Activated B cell treated with CpG ODN at 0.5 μM for 24 hours (primary cell): ENCODE measurements around the gene TRIM68. TPM values are rescaled to one million over a fixed set of nuclear protein-coding genes. Genes with fewer than 3 reads are reported as not detected.

ENCODE experiments used
- ATAC-seq: fragments of 200-7000 bp; cut with Tn5 transposase; one replicate; pipeline ENCODE4 v1.10.0; 2021; ENCODE audit warnings: low read depth, mild to moderate bottlenecking, moderate library complexity
- CTCF ChIA-PET: fragments of 350-600 bp; sonication (Branson Sonifier 250); formaldehyde crosslinking; loops from one replicate; lab custom pipeline; 2021; ENCODE audit warnings: antibody characterized with exemption; lab: Charles Lee
- POLR2A ChIA-PET: fragments of 350-600 bp; sonication (Branson Sonifier 250); formaldehyde crosslinking; loops from one replicate; lab custom pipeline; 2021; ENCODE audit warnings: antibody characterized with exemption; lab: Charles Lee
- DNase-seq: peaks from one replicate; pipeline ENCODE4 v3.0.0; 2022
- H3K27ac Mint-ChIP-seq: one replicate; pipeline ENCODE4 v1.8.0; 2020; ENCODE audit warnings: mixed read lengths
- H3K27me3 Mint-ChIP-seq: one replicate; pipeline ENCODE4 v1.8.0; 2021; ENCODE audit warnings: mixed read lengths
- H3K36me3 Mint-ChIP-seq: one replicate; pipeline ENCODE4 v1.8.0; 2021; ENCODE audit warnings: low read depth, mixed read lengths
- H3K4me1 Mint-ChIP-seq: one replicate; pipeline ENCODE4 v1.8.0; 2021; ENCODE audit warnings: mixed read lengths
- H3K4me3 Mint-ChIP-seq: one replicate; pipeline ENCODE4 v1.8.0; 2020; ENCODE audit warnings: mild to moderate bottlenecking, mixed read lengths
- H3K9me3 Mint-ChIP-seq: one replicate; pipeline ENCODE4 v1.8.0; 2020; ENCODE audit warnings: mixed read lengths
- intact Hi-C: fragments of 100-400 bp; cut with micrococcal nuclease; formaldehyde crosslinking; loops from one replicate; pipeline ENCODE4 v1.15.1; 2024
- total RNA-seq: library from RNA; stranded (reverse); gene quantifications from 2 replicates; pipeline ENCODE4 v1.2.3, GENCODE V29; 2022
- TF ChIP-seq, protein P1 (sequence below): fragments of 200-600 bp; IDR thresholded peaks from one replicate; pipeline ENCODE4 v1.8.0; 2022; ENCODE audit warnings: antibody characterized with exemption, mild to moderate bottlenecking

The TRIM68 gene
- total RNA-seq, 1 donor from 2014 or later = 16.9 TPM

DNA sequence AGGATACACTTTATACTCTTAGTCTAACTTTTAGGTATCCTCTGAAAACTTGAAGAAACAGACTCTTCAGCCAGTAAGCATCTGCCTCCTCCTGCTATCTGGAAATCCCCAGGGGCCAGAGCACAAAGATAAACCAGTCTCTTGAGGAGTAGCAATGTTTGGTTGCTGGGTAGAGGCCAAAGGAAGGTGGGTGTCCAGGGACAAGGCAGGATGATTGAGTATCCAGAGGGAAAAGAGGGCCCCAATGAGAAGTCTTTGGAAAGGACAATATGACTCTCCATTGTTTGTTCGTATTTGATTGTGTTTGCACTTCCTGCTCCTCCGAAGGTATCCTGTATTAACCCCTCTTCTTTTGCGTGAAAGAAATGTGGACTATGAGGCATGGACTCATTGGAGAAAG lies 19.0 kb downstream of the TRIM68 start:
- Mint-ChIP-seq H3K9me3 (no peaks in the 10 kb centered on the region), H3K27me3 (peaks cover 7% of the 10 kb centered on the region), H3K4me1 (no peaks in the 10 kb centered on the region), H3K36me3 (no peaks in the 10 kb centered on the region), H3K4me3 (no peak overlapping the region), H3K27ac (no peak overlapping the region)
- no peak for ATAC-seq
- TF ChIP-seq, protein P1, sequence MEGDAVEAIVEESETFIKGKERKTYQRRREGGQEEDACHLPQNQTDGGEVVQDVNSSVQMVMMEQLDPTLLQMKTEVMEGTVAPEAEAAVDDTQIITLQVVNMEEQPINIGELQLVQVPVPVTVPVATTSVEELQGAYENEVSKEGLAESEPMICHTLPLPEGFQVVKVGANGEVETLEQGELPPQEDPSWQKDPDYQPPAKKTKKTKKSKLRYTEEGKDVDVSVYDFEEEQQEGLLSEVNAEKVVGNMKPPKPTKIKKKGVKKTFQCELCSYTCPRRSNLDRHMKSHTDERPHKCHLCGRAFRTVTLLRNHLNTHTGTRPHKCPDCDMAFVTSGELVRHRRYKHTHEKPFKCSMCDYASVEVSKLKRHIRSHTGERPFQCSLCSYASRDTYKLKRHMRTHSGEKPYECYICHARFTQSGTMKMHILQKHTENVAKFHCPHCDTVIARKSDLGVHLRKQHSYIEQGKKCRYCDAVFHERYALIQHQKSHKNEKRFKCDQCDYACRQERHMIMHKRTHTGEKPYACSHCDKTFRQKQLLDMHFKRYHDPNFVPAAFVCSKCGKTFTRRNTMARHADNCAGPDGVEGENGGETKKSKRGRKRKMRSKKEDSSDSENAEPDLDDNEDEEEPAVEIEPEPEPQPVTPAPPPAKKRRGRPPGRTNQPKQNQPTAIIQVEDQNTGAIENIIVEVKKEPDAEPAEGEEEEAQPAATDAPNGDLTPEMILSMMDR = no peak
- no peak for DNase-seq
- CTCF ChIA-PET = no interaction called here
- POLR2A ChIA-PET = no interaction called here
- intact Hi-C loops = no loop called here

DNA sequence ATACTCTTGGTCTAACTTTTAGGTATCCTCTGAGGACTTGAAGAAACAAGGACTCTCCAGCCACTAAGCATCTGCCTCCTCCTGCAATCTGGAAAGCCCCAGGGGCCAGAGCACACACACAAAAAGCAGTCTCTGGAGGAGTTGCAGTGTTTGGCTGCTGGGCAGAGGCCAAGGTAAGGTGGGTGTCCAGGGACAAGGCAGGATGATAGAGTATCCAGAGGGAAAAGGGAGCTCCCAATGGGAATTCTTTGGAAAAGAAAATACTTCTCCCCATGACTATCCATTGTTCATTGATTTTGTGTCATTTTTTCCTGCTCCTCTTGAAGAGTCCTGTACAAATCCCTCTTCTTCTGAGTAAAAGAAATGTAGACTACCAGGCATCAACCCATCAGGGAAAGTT lies 26.6 kb downstream of the TRIM68 start, which contains the start of gene OR52I2:
Gene OR52I2 (plus strand): TSS at position 301 of the 400 bp plus-strand sequence.
- ATAC-seq (no peak), DNase-seq (no peak)
- ChIA-PET CTCF (no interaction called here), POLR2A (interaction anchor here (0.7 kb wide), 1 partner anchor 44 kb away, joined by 3 read pairs; no protein-coding TSS in a partner anchor)
- H3K27me3 Mint-ChIP-seq = peaks cover 24% of the 10 kb centered on the region
- H3K4me3 Mint-ChIP-seq = no peak within 1 kb of the TSS
- H3K27ac Mint-ChIP-seq = no peak within 1 kb of the TSS
- TF ChIP-seq, protein P1 = no peak
- no peaks in the 10 kb centered on the region for H3K36me3 Mint-ChIP-seq
- H3K4me1 Mint-ChIP-seq = no peaks in the 10 kb centered on the region
- H3K9me3 Mint-ChIP-seq = no peaks in the 10 kb centered on the region
- intact Hi-C loops = no loop called here

DNA sequence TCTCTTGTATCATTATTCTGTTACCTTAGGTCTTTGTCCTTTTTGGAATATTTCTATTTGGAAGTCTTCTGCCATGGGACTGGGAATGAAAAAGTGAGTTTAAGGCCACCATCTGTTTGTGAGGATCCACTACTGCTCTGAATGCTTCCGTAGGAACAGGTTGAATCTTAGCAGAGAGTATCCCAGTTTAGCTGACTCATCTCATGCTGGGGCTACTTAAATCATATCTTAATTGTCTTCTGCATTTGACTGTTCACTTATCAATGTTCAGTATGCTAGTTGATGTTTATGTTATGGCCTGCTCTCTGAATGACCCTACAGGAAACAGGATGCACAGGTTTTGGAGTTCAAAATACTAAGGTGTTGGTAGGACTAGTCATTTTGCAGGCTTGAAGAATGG lies 27.9 kb downstream of the TRIM68 start:
- intact Hi-C loops = no loop called here
- Mint-ChIP-seq H3K27me3 (peaks cover 24% of the 10 kb centered on the region), H3K4me1 (no peaks in the 10 kb centered on the region), H3K9me3 (no peaks in the 10 kb centered on the region), H3K27ac (no peak overlapping the region), H3K4me3 (no peak overlapping the region), H3K36me3 (no peaks in the 10 kb centered on the region)
- ChIA-PET CTCF (no interaction called here), POLR2A (no interaction called here)
- ATAC-seq (no peak), DNase-seq (no peak)
- TF ChIP-seq, protein P1 = no peak

DNA sequence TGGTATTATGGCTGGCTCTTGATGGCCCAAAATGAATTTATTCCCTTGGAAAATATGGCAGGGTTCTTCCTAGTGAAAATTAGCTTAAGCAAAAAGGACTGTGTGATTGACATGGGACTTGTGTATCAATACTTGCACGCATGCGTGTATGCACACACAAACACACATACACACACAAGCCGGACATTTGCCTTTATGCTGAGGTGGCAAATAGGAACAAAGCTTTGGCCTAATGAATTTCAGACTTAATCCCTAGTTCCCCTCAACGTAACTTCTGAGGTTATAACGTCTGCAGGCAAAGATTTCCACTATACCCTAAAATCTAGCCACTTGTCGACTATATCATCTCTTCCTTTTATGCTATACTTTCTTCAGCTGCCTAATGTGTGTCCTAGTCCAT lies 29.4 kb downstream of the TRIM68 start:
- no peak for ATAC-seq
- H3K27ac Mint-ChIP-seq = no peak overlapping the region
- H3K27me3 Mint-ChIP-seq = peaks cover 16% of the 10 kb centered on the region
- H3K4me3 Mint-ChIP-seq = no peak overlapping the region
- no peaks in the 10 kb centered on the region for H3K9me3 Mint-ChIP-seq
- ChIA-PET CTCF (no interaction called here), POLR2A (no interaction called here)
- TF ChIP-seq, protein P1 = no peak
- no peaks in the 10 kb centered on the region for H3K36me3 Mint-ChIP-seq
- no peak for DNase-seq
- no peaks in the 10 kb centered on the region for H3K4me1 Mint-ChIP-seq
- intact Hi-C loops = no loop called here

DNA sequence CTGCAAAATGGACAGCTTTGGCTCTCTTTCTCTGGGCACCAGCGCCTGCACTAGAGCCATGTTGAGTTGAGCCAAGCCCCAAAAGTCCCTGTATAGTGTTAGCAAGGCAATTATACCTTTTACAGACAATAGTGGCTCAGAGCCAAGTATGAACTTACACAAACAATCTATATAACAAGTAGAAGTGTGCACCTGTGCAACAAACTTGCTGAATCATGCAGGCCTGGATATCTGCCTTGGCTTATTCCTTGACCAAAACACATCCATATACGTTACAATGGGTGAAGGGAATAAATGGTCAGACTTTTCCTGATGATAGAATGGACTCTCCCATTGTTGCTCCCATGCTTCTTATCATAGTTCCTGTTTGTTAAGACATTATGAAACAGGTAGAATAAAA lies 30.3 kb downstream of the TRIM68 start:
- no peak overlapping the region for H3K27ac Mint-ChIP-seq
- H3K4me3 Mint-ChIP-seq = no peak overlapping the region
- no peaks in the 10 kb centered on the region for H3K9me3 Mint-ChIP-seq
- H3K27me3 Mint-ChIP-seq = peaks cover 13% of the 10 kb centered on the region
- intact Hi-C loops = no loop called here
- DNase-seq (no peak), ATAC-seq (no peak)
- TF ChIP-seq, protein P1 = no peak
- POLR2A ChIA-PET = no interaction called here
- no peaks in the 10 kb centered on the region for H3K4me1 Mint-ChIP-seq
- H3K36me3 Mint-ChIP-seq = no peaks in the 10 kb centered on the region
- CTCF ChIA-PET = no interaction called here
